Stimulated activated CD4-positive, alpha-beta T cell treated with anti-CD3 and anti-CD28 coated beads, Interleukin-2, amount 100 ng/mL, for 4 hours (primary cell): ENCODE measurements around the gene CACTIN.

Experiments used
- DNase-seq: peaks from one replicate; pipeline ENCODE4 v3.0.0-alpha.2; 2020; ENCODE audit warnings: low read depth

The CACTIN gene

GRCh38 chr19:3609779-3610719 is 16.5 kb downstream of the CACTIN start:
- no peak for DNase-seq

GRCh38 chr19:3608750-3609322 is 17.8 kb downstream of the CACTIN start:
- DNase-seq: no peak

- DNase-seq: no peak
Measured at GRCh38 chr19:3608079-3608641, 18.4 kb downstream of the CACTIN start.

- no peak for DNase-seq
Measured at GRCh38 chr19:3607303-3608078, 19.1 kb downstream of the CACTIN start.

GRCh38 chr19:3606690-3607289 is 19.8 kb downstream of the CACTIN start, which contains the start of gene TBXA2R:
TSS of gene TBXA2R (minus strand) at chr19:3606875. CDS start at chr19:3600634, 6,241 bp downstream.
- peak; percentile 46 for DNase-seq

GRCh38 chr19:3606174-3606689 is 20.4 kb downstream of the CACTIN start:
- DNase-seq: no peak

GRCh38 chr19:3605770-3606169 is 20.8 kb downstream of the CACTIN start:
- DNase-seq: no peak

- DNase-seq: no peak
Measured at GRCh38 chr19:3605361-3605760, 21.2 kb downstream of the CACTIN start.

GRCh38 chr19:3604987-3605343 is 21.6 kb downstream of the CACTIN start:
- DNase-seq: no peak

GRCh38 chr19:3604227-3604986 is 22.2 kb downstream of the CACTIN start:
- no peak for DNase-seq

GRCh38 chr19:3603121-3603811 is 23.3 kb downstream of the CACTIN start:
- DNase-seq: no peak

GRCh38 chr19:3601021-3601420 is 25.6 kb downstream of the CACTIN start:
- no peak for DNase-seq

GRCh38 chr19:3599776-3600187 is 26.8 kb downstream of the CACTIN start:
- DNase-seq: no peak

- DNase-seq: no peak
Measured at GRCh38 chr19:3595521-3596061, 31.0 kb downstream of the CACTIN start.

GRCh38 chr19:3593156-3593555 is 33.4 kb downstream of the CACTIN start:
- no peak for DNase-seq

- no peak for DNase-seq
Measured at GRCh38 chr19:3591876-3592613, 34.5 kb downstream of the CACTIN start.

GRCh38 chr19:3590991-3591659 is 35.5 kb downstream of the CACTIN start:
- no peak for DNase-seq

GRCh38 chr19:3589949-3590348 is 36.6 kb downstream of the CACTIN start:
- DNase-seq: no peak

GRCh38 chr19:3589439-3589838 is 37.2 kb downstream of the CACTIN start:
- no peak for DNase-seq
